ENCODE results near the gene LHFPL6.

LHFPL6 gene

GRCh38 chr13:39432196-39432595, 170.8 kb downstream of the LHFPL6 start:
- no peak for TF ChIP-seq ZNF274 (IDR thresholded peaks at IDR 0.05; ENCODE audit: low read depth, low read length)
- no peak overlapping the region for H3K4me3 ChIP-seq (ENCODE audit: low read length)

GRCh38 chr13:39422845-39423565, 180.0 kb downstream of the LHFPL6 start:
- TF ChIP-seq ZNF274 (IDR thresholded peaks at IDR 0.05; ENCODE audit: low read depth, low read length): no peak
- H3K4me3 ChIP-seq (ENCODE audit: low read length): no peak overlapping the region

GRCh38 chr13:39419876-39420275, 183.1 kb downstream of the LHFPL6 start:
- TF ChIP-seq ZNF274 (IDR thresholded peaks at IDR 0.05; ENCODE audit: low read depth, low read length): no peak

GRCh38 chr13:39419068-39419467, 183.9 kb downstream of the LHFPL6 start:
- no peak for TF ChIP-seq ZNF274 (IDR thresholded peaks at IDR 0.05; ENCODE audit: low read depth, low read length)
- H3K4me3 ChIP-seq (ENCODE audit: low read length): no peak overlapping the region

More at GRCh38 chr13:39419876-39420275, 183.1 kb downstream of the LHFPL6 start:
- H3K4me3 ChIP-seq (ENCODE audit: low read length): no peak overlapping the region

GRCh38 chr13:39418424-39418823, 184.6 kb downstream of the LHFPL6 start:
- no peak for TF ChIP-seq ZNF274 (IDR thresholded peaks at IDR 0.05; ENCODE audit: low read depth, low read length)
- H3K4me3 ChIP-seq (ENCODE audit: low read length): no peak overlapping the region

- TF ChIP-seq ZNF274 (IDR thresholded peaks at IDR 0.05; ENCODE audit: low read depth, low read length): no peak
- H3K4me3 ChIP-seq (ENCODE audit: low read length): no peak overlapping the region
Observed at GRCh38 chr13:39417643-39418042, 185.3 kb downstream of the LHFPL6 start.

- no peak overlapping the region for H3K4me3 ChIP-seq (ENCODE audit: low read length)
- no peak for TF ChIP-seq ZNF274 (IDR thresholded peaks at IDR 0.05; ENCODE audit: low read depth, low read length)
Observed at GRCh38 chr13:39417131-39417530, 185.9 kb downstream of the LHFPL6 start.

- no peak overlapping the region for H3K4me3 ChIP-seq (ENCODE audit: low read length)
- TF ChIP-seq ZNF274 (IDR thresholded peaks at IDR 0.05; ENCODE audit: low read depth, low read length): no peak
Observed at GRCh38 chr13:39415008-39415802, 187.8 kb downstream of the LHFPL6 start.

- H3K4me3 ChIP-seq (ENCODE audit: low read length): no peak overlapping the region
- no peak for TF ChIP-seq ZNF274 (IDR thresholded peaks at IDR 0.05; ENCODE audit: low read depth, low read length)
Observed at GRCh38 chr13:39414339-39414738, 188.7 kb downstream of the LHFPL6 start.

GRCh38 chr13:39411511-39411910, 191.5 kb downstream of the LHFPL6 start:
- no peak overlapping the region for H3K4me3 ChIP-seq (ENCODE audit: low read length)
- TF ChIP-seq ZNF274 (IDR thresholded peaks at IDR 0.05; ENCODE audit: low read depth, low read length): no peak

GRCh38 chr13:39410964-39411363, 192.0 kb downstream of the LHFPL6 start:
- no peak overlapping the region for H3K4me3 ChIP-seq (ENCODE audit: low read length)
- TF ChIP-seq ZNF274 (IDR thresholded peaks at IDR 0.05; ENCODE audit: low read depth, low read length): no peak

- TF ChIP-seq ZNF274 (IDR thresholded peaks at IDR 0.05; ENCODE audit: low read depth, low read length): no peak
- no peak overlapping the region for H3K4me3 ChIP-seq (ENCODE audit: low read length)
Observed at GRCh38 chr13:39410096-39410901, 192.7 kb downstream of the LHFPL6 start.

- no peak for TF ChIP-seq ZNF274 (IDR thresholded peaks at IDR 0.05; ENCODE audit: low read depth, low read length)
- H3K4me3 ChIP-seq (ENCODE audit: low read length): no peak overlapping the region
Observed at GRCh38 chr13:39408512-39408911, 194.5 kb downstream of the LHFPL6 start.

- TF ChIP-seq ZNF274 (IDR thresholded peaks at IDR 0.05; ENCODE audit: low read depth, low read length): no peak
Observed at GRCh38 chr13:39407786-39408185, 195.2 kb downstream of the LHFPL6 start.

More at GRCh38 chr13:39407786-39408185, 195.2 kb downstream of the LHFPL6 start:
- H3K4me3 ChIP-seq (ENCODE audit: low read length): no peak overlapping the region

Measured in GM08714 (cell line).